HepG2 (cell line): ENCODE measurements around the gene GUCA2B.

Experiments used
- BHLHE40 ChIP-seq: IDR thresholded peaks from 2 replicates; pipeline ENCODE4 v1.6.1; 2011; ENCODE audit warnings: low read length, improper control_type of control experiment
- FOXK2 ChIP-seq: fragments of 450-650 bp; IDR thresholded peaks from 2 replicates; pipeline ENCODE4 v1.6.1; 2016
- MAFK ChIP-seq, 2 experiments: IDR thresholded peaks in 1 of 2; conservative IDR thresholded peaks in 1 of 2; 2 replicates each; pipeline ENCODE4 v1.6.1; 2011; ENCODE audit warnings: improper control_type of control experiment in 2 of 2, low read length in 2 of 2
- MAX ChIP-seq: IDR thresholded peaks from 2 replicates; pipeline ENCODE4 v1.6.1; 2012; ENCODE audit warnings: inconsistent platforms
- PCBP1 ChIP-seq: fragments of 200-400 bp; formaldehyde crosslinking; IDR thresholded peaks from 2 replicates; pipeline ENCODE4 v1.6.1; 2017; ENCODE audit warnings: mild to moderate bottlenecking, low read depth, low read length, borderline replicate concordance
- POLR2A ChIP-seq, 2 experiments: IDR thresholded peaks; 2 replicates each; pipeline ENCODE4 v1.6.1; 2011; ENCODE audit warnings: low read depth in 2 of 2, low read length in 2 of 2, mild to moderate bottlenecking in 1 of 2, moderate library complexity in 1 of 2; ENCODE audit not compliant: insufficient read depth in 1 of 2
- RXRA ChIP-seq: sonication (generic); formaldehyde crosslinking; IDR thresholded peaks from 2 replicates; pipeline ENCODE4 v1.5.1; 2020; ENCODE audit warnings: missing genetic modification reagents
- ZNF530 ChIP-seq: sonication (generic); formaldehyde crosslinking; IDR thresholded peaks from 2 replicates; pipeline ENCODE4 v1.5.0; 2020; ENCODE audit warnings: low read depth, mild to moderate bottlenecking, missing genetic modification reagents
- TF ChIP-seq, protein P1 (sequence below): sonication (generic); formaldehyde crosslinking; IDR thresholded peaks from 2 replicates; pipeline ENCODE4 v1.5.0; 2020; ENCODE audit warnings: mild to moderate bottlenecking, missing genetic modification reagents, moderate library complexity

DNA sequence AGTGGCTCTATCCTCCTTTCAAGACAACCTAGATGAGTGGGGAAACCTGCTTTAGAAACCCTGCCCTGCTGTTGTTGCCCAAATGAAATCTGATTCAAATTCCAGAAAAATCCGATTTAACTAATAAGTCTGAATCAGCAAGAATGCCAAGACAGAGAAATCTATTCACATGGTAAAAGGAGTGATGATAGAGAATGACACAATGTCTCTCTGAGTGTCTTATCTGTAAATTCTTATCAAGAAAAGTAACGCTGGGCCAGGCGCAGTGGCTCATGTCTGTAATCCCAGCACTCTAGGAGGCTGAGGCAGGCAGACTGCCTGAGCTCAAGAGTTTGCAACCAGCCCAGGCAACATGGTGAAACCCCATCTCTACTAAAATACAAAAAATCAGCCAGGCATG, 25.0 kb downstream of the GUCA2B start:
- TF ChIP-seq BHLHE40 (no peak), ZNF530 (CRISPR knock-in tag) (no peak), RXRA (CRISPR knock-in tag) (no peak), PCBP1 (no peak), POLR2A (IDR thresholded peaks at IDR 0.05; ENCODE audit: insufficient read depth in 1 of 2, low read depth in 2 of 2, low read length in 2 of 2) (no peak), MAX (no peak), MAFK (conservative IDR thresholded peaks at IDR 0.05 in 1 of 2, IDR thresholded peaks at IDR 0.05 in 1 of 2; ENCODE audit: low read length in 2 of 2) (peak in 1 of 2 experiments; percentile 24; a peak in 1 of 4 replicates), FOXK2 (no peak)
- TF ChIP-seq, protein P1, sequence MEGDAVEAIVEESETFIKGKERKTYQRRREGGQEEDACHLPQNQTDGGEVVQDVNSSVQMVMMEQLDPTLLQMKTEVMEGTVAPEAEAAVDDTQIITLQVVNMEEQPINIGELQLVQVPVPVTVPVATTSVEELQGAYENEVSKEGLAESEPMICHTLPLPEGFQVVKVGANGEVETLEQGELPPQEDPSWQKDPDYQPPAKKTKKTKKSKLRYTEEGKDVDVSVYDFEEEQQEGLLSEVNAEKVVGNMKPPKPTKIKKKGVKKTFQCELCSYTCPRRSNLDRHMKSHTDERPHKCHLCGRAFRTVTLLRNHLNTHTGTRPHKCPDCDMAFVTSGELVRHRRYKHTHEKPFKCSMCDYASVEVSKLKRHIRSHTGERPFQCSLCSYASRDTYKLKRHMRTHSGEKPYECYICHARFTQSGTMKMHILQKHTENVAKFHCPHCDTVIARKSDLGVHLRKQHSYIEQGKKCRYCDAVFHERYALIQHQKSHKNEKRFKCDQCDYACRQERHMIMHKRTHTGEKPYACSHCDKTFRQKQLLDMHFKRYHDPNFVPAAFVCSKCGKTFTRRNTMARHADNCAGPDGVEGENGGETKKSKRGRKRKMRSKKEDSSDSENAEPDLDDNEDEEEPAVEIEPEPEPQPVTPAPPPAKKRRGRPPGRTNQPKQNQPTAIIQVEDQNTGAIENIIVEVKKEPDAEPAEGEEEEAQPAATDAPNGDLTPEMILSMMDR (CRISPR knock-in tag), result no peak
